GM11168 (cell line): ENCODE measurements around the gene EDN1.
"Not testable (repeated sequence)": the region's sequence is repeated elsewhere in the genome, so short reads cannot be mapped to it uniquely, and the experiment has no call there.

Experiments
- in situ Hi-C: fragments of 300-500 bp; cut with MboI; formaldehyde crosslinking; loops from one replicate; pipeline ENCODE4 v1.12.0; 2022; ENCODE audit warnings: low sequenced_read_pairs; ENCODE audit not compliant: unreplicated experiment

EDN1 gene

GRCh38 chr6:12315292-12316081 is 25.3 kb downstream of the EDN1 start:
- in situ Hi-C loops: no loop called here

GRCh38 chr6:12318749-12319148 is 28.6 kb downstream of the EDN1 start:
- in situ Hi-C loops: no loop called here

- in situ Hi-C loops: not testable (repeated sequence)
These were observed 29.9 kb downstream of the EDN1 start for GRCh38 chr6:12320074-12320473.

GRCh38 chr6:12324099-12324498 is 33.9 kb downstream of the EDN1 start:
- in situ Hi-C loops: no loop called here

GRCh38 chr6:12324748-12325147 is 34.6 kb downstream of the EDN1 start:
- in situ Hi-C loops: no loop called here

- in situ Hi-C loops: no loop called here
These were observed 35.7 kb downstream of the EDN1 start for GRCh38 chr6:12325872-12326271.

- in situ Hi-C loops: no loop called here
These were observed 37.2 kb downstream of the EDN1 start for GRCh38 chr6:12327391-12327790.

- in situ Hi-C loops: no loop called here
These were observed 37.8 kb downstream of the EDN1 start for GRCh38 chr6:12327988-12328387.

- in situ Hi-C loops: no loop called here
These were observed 38.5 kb downstream of the EDN1 start for GRCh38 chr6:12328701-12329100.

GRCh38 chr6:12331474-12331873 is 41.3 kb downstream of the EDN1 start:
- in situ Hi-C loops: no loop called here

GRCh38 chr6:12331951-12332749 is 42.0 kb downstream of the EDN1 start:
- in situ Hi-C loops: no loop called here

- in situ Hi-C loops: not testable (repeated sequence)
These were observed 42.6 kb downstream of the EDN1 start for GRCh38 chr6:12332750-12333079.

- in situ Hi-C loops: no loop called here
These were observed 43.0 kb downstream of the EDN1 start for GRCh38 chr6:12333128-12333527.

GRCh38 chr6:12334526-12335130 is 44.5 kb downstream of the EDN1 start:
- in situ Hi-C loops: no loop called here

GRCh38 chr6:12335131-12335527 is 45.0 kb downstream of the EDN1 start:
- in situ Hi-C loops: no loop called here

- in situ Hi-C loops: no loop called here
These were observed 45.6 kb downstream of the EDN1 start for GRCh38 chr6:12335717-12336116.

GRCh38 chr6:12336121-12336971 is 46.2 kb downstream of the EDN1 start:
- in situ Hi-C loops: no loop called here

- in situ Hi-C loops: no loop called here
These were observed 48.9 kb downstream of the EDN1 start for GRCh38 chr6:12339022-12339421.

- in situ Hi-C loops: no loop called here
These were observed 49.8 kb downstream of the EDN1 start for GRCh38 chr6:12339808-12340487.

GRCh38 chr6:12340488-12340818 is 50.3 kb downstream of the EDN1 start:
- in situ Hi-C loops: no loop called here
